Stimulated activated CD4-positive, alpha-beta T cell treated with anti-CD3 and anti-CD28 coated beads, Interleukin-4, amount 100 ng/mL, for 48 hours (primary cell): ENCODE data around the gene NUP62.
"Not testable (repeated sequence)": the region's sequence is repeated elsewhere in the genome, so short reads cannot be mapped to it uniquely, and the experiment has no call there.

Experiments used
- DNase-seq, 2 donors: peaks; one replicate each; pipeline ENCODE4 v3.0.0-alpha.2; 2020; ENCODE audit warnings: low read depth in 2 of 2

Gene NUP62, protein sequence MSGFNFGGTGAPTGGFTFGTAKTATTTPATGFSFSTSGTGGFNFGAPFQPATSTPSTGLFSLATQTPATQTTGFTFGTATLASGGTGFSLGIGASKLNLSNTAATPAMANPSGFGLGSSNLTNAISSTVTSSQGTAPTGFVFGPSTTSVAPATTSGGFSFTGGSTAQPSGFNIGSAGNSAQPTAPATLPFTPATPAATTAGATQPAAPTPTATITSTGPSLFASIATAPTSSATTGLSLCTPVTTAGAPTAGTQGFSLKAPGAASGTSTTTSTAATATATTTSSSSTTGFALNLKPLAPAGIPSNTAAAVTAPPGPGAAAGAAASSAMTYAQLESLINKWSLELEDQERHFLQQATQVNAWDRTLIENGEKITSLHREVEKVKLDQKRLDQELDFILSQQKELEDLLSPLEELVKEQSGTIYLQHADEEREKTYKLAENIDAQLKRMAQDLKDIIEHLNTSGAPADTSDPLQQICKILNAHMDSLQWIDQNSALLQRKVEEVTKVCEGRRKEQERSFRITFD

DNA sequence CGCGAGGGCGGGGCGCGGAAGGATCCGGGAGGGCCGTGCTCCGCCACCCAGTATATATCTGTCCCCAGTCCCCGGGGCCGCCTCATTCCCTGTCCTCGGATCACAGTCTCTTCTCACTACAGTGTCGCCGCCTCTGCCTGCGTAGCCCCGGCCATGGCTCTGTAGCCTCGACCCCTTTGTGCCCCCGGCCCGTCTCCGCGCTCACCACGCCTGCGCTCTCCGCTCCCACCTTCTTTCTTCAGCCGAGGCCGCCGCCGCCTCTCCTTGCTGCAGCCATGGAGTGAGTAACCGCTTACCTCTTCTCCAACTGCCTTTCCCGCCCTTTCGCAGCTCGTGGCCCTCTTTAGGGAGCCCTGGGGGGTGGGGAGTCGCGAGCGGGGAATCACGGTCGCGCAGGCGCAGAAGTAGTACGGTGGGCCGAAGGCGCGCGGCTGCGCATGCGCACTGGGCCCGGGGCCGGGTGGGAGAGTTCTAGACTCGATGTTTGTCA is at the start of gene NUP62, which contains the start of gene ATF5:
NUP62 (minus strand) TSS at position 384 of the 490 bp plus-strand sequence. CDS start 19,697 bp downstream, outside the sequence.
ATF5 (plus strand) TSS at position 85 of the 490 bp plus-strand sequence. CDS start 1,646 bp downstream, outside the sequence.
- DNase-seq, result peak; percentile 88 to 95

DNA sequence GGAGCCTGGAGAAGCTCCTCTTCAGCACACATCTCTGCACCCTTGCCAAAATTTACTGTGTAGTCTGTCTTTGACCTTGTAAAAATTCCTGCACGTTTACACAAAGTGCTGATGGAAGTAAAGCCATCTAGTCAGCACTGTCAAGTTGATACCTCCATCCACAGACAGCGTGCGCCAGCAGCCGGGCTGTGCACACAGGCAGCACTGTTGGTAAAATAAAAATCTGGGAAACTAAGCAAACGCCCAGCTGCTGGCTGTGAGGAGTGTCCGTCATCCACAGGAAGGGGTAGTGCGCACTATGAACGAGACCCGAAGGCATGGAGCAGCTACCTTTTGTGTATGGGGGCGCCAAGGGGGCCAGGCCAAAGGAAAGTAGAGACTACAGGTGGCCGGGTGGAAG is 49.0 kb upstream of the NUP62 start:
- DNase-seq, result no peak

GRCh38 chr19:49977881-49978280 is 48.6 kb upstream of the NUP62 start:
- DNase-seq, result no peak

DNA sequence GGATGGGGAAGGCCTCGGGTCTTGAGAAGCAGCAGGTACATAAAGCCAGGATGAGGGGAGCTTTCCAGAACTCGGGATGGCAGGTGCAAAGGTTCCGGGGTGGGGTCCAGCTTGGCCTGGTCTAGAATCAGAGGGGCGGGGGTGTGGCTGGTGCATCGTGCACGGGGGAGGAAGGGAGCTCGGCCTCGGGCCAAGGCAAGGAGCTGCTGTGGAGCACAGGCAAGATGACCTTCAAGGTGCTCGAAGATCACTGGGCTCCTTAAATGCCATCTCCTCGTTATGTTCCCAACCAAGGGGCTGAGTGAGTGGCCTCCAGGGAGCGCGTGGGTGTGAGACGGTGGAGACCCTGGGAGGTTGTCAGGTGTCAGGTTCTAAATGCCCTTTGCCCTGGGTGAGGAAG is 47.8 kb upstream of the NUP62 start:
- no peak for DNase-seq

DNA sequence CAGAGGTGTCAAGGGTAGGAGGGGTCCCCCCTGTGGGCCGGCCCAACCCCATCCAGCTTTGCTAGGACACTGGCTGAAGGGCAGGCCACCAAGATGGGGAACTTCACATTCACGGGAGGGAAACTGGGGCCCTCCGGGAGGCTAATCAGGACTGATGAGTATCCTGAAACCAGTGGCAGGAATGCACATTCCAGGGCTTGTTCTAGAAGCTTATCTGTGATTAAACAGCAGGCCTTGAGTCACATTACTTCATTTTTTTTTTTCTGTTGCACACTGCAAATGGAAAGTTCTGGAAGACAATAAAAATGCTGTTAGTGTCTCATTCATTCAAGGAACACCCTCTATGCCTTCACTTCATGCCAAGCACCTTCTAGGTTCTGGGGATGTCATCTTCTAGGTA is 47.2 kb upstream of the NUP62 start:
- no peak for DNase-seq

GRCh38 chr19:49975051-49975450 is 45.7 kb upstream of the NUP62 start:
- DNase-seq, result no peak

DNA sequence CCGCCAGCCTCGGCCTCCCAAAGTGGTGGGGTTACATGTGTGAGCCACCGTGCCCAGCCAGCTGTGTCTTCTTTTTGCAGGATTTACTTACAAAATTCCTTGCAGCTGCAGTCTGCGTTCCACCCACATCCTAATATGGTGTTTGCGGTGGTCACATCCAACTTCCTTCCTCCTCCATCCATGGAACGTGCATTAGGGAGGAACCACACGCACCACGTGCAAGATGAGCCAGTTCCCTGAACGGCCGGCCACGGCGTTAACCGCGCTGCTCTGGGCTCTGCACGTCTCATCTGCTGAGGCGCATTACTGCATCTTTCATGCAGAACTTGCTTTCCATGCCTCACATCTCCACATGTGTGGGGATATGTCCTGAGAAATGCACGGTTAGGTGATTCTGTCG is 44.7 kb upstream of the NUP62 start:
- no peak for DNase-seq

DNA sequence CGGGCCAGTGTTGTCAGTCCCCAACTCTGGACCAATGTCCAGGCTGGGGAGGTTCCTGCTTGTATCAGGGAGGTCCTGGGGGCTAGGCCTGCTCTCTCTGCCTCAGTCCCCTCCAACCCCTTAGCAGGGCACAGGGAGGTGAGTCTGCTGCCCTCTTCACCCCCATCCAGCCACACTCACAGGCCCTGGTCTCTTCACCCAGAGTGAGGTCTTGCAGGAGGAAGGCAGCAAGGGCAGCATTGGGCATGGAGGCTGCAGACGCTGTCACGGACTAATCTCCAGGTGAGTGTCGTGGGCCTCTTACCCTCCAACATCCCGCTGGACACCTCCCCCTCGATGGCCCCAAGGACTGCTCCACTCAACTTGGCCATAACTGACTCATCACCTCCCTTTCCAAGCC is 43.5 kb upstream of the NUP62 start:
- DNase-seq, result no peak

DNA sequence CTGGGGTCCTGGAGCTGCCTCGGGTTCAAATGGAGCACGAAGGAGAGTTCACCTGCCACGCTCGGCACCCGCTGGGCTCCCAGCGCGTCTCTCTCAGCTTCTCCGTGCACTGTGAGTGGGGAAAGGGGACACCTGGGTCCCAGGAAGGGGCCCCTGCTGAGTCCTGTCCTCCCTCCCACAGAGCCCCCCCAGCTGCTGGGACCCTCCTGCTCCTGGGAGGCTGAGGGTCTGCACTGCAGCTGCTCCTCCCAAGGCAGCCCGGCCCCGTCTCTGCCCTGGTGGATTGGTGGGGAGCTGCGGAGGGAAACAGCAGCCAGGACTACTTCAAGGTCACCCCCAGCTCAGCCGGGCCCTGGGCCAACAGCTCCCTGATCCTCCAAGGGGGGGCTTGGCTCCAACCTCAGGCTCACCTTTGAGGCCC is 42.7 kb upstream of the NUP62 start:
- no peak for DNase-seq

DNA sequence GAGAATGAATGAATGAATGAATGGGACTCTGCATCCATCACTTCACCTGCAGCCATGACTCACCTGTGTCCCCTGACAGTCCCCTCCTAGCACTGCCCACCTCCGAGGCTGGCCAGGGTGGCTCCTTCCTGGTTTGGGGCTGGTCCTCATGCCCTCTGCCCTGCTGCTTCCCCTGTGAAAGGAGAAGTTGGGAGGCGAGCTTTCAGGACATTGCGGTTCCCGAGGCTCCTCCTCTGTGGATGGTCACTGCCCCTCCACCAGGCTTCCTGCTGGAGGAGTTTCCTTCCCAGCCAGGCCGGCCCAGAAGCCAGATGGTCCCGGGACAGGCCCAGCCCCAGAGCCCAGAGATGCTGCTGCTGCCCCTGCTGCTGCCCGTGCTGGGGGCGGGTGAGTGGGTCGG is 40.1 kb upstream of the NUP62 start:
- not testable (repeated sequence) for DNase-seq

GRCh38 chr19:49968279-49968922 is 39.1 kb upstream of the NUP62 start:
- DNase-seq, result no peak

GRCh38 chr19:49960980-49961379 is 31.7 kb upstream of the NUP62 start, which contains the start of gene SIGLEC11:
SIGLEC11 (minus strand) TSS chr19:49961172; CDS start chr19:49961081, 91 bp downstream.
- not testable (repeated sequence) for DNase-seq

- DNase-seq, result not testable (repeated sequence)
Observed at GRCh38 chr19:49959892-49960291, 30.6 kb upstream of the NUP62 start.

DNA sequence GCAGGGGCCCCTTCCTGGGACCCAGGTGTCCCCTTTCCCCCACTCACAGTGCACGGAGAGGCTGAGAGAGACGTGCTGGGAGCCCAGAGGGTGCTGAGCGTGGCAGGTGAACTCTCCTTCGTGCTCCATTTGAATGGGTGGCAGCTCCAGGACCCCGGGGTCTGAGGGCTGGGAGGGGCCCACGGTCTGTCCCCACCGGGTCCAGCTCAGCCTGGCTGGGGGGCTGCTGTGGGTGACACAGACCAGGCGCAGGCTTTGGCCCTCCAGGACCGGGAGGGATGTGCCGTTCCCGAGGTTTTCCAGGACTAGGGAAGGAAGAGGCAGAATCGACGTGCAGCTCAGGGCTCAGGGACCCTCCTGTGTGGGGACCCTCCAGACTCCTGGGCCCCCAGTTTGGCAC is 29.3 kb upstream of the NUP62 start:
- not testable (repeated sequence) for DNase-seq

DNA sequence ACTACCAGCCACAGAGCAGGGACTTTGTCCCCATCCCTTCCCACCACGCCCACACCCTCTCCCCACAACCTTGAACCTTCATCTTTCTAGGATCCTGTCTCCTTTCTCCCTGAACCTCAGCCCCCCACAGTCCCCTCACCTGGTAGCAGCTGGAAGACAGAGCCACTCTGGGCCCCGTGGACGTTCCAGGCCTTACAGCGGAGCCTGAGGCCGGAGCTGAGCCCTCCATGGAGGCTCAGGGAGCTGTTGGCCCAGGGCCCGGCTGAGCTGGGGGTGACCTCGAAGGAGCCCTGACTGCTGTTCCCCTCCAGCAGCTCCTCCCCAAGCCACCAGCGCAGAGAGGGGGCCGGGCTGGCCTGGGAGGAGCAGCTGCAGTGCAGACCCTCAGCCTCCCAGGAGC is 28.8 kb upstream of the NUP62 start:
- DNase-seq, result not testable (repeated sequence)

GRCh38 chr19:49957262-49957915 is 28.1 kb upstream of the NUP62 start:
- no peak for DNase-seq

- DNase-seq, result no peak
Observed at GRCh38 chr19:49956115-49956495, 26.8 kb upstream of the NUP62 start.

DNA sequence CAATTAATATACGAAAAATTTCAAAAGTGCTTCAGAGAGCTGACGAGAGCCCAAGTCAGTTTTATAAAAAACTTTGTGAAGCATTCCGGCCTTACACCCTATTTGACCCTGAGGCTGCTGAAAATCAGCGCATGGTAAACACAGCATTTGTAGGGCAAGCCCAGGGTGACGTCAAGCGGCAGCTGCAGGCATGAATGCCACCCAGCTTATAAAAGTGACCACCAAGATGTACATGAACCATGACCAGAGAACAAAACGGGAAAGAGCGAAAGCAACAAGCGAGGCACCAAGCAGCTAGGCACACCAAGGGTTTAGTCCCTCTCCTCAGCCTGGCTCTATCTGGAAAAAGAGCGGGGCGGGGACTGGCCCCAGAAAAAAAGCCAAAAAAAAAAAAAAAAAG is 25.6 kb upstream of the NUP62 start:
- DNase-seq, result no peak

DNA sequence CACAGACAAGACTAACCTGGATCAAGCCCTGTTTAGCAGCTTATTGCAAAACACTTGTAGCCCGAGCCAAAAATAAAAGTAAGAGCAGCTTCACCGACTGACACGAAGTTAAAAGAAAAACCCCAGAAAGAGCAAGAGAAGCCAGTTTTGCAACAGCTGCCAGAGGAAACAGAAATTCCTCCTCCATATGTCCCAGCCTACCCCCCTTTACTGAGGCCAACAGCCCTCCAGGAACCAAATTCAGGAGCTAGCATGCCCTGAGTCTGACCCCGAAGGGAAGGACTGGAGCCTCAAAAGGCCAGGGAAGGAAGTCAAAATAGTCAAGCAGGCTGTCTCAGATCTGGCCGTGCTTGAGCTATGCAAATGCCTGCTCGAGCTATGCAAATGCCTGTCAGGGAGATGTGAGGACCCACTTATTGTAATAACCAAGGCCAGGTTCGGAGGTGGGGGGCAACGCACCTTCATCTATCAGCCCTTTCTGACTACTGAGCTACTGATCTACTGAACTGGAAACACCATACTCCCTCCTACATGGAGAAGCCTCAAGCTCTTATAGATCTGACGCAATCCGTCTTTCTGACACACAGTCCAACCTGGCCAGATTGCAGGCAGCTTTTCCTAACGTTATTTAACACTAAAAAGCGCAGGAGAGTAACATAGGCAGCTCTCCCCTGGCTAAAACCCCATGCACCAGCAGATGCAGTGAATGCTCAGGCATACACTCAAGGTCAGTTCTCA is 25.0 kb upstream of the NUP62 start:
- DNase-seq, result no peak

GRCh38 chr19:49953416-49953815 is 24.1 kb upstream of the NUP62 start:
- DNase-seq, result no peak

GRCh38 chr19:49952906-49953305 is 23.6 kb upstream of the NUP62 start:
- DNase-seq, result no peak
